KOPT-K1 (cell line): Measurements from ENCODE around the gene ABCG1.
A peak's percentile ranks its signal among the peaks of the same experiment; 100 is the strongest.

Experiments used
- H3K27ac ChIP-seq: fragments of 200-600 bp; sonication (generic); 2 replicates; pipeline ENCODE4 v1.5.1; 2016; ENCODE audit warnings: antibody characterized with exemption, mild to moderate bottlenecking, low read depth, low read length; ENCODE audit not compliant: poor library complexity, severe bottlenecking
- H3K36me3 ChIP-seq: fragments of 200-600 bp; sonication (generic); 2 replicates; pipeline ENCODE4 v1.5.1; 2017; ENCODE audit warnings: antibody characterized with exemption, mild to moderate bottlenecking, low read length, moderate library complexity; ENCODE audit not compliant: insufficient read depth
- H3K9me3 ChIP-seq: fragments of 200-600 bp; sonication (generic); 2 replicates; pipeline ENCODE4 v1.5.1; 2017; ENCODE audit warnings: antibody characterized with exemption, low read length, mild to moderate bottlenecking; ENCODE audit not compliant: insufficient read depth, poor library complexity, severe bottlenecking

ABCG1 gene

DNA sequence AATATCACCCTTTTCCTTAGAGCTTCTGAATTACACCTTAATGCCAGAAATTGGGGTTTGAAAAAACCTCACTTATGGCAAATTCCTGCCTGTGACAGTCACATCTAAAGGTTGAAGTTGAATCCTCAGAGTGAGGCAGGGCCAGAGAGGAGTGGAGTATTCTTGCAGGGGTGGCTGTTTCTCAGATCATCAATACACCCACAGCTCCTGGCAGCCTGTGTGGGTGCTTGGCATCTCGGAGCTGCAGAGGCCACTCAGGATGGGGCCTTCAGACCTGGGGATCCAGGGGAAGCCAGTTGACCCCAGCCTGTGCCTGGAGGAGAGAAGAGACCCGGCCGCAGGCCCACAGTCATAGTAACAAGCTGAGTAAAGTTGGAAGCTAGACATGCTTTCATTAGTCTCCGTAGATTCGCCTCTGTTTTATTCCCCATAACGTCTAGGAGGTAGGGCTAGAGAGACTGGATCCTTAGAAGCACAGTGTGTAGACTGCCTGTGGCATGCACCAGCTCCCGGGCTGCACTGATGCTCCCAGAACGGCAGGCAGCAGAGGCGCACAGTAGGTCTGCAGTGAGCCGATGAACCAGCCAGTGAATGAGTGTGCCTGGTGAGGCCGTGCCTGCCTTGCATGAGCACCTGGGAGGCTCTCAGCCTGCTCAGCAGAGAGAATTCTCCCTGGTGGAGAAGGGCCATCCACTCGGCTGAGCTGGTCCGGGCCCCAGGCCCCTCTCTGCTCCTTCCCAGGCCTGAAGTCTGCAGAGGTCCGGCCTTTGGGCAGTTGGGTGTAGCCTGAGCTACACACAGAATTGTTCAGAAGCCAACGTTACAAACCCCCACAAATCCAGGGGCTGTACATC lies 53.4 kb downstream of the ABCG1 start:
- no peak overlapping the region for H3K27ac ChIP-seq
- H3K9me3 ChIP-seq = no peaks in the 10 kb centered on the region
- peaks cover 14% of the 10 kb centered on the region; the same call in 1 of the 2 replicates for H3K36me3 ChIP-seq

DNA sequence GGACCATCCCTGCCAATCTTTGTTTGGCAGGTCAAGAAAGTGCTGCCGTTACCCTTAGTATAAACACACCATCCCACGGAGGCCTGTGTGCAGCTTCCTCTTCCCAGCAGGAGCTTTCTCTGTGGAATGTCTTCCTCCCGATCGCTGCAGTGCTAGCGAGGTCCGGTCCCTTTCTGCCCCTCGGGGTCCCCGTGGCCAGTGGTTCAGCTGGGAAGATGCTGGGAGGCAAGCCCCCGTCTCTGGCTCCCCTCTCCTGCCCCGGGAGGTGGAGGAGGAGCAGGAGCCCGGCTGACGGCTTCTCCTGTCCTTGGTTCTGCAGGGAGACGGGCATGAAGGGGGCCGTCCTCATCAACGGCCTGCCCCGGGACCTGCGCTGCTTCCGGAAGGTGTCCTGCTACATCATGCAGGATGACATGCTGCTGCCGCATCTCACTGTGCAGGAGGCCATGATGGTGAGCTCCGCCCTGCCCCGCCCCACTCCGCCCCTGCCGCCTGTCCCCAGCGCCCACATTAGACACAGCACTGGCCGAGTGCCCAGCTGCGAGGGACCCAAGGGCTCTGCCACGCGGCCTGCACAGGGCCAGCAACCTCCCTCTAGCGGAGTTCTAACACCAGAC lies 54.2 kb downstream of the ABCG1 start:
- peaks cover 14% of the 10 kb centered on the region; the same call in 1 of the 2 replicates for H3K36me3 ChIP-seq
- H3K27ac ChIP-seq = no peak overlapping the region
- no peaks in the 10 kb centered on the region for H3K9me3 ChIP-seq

DNA sequence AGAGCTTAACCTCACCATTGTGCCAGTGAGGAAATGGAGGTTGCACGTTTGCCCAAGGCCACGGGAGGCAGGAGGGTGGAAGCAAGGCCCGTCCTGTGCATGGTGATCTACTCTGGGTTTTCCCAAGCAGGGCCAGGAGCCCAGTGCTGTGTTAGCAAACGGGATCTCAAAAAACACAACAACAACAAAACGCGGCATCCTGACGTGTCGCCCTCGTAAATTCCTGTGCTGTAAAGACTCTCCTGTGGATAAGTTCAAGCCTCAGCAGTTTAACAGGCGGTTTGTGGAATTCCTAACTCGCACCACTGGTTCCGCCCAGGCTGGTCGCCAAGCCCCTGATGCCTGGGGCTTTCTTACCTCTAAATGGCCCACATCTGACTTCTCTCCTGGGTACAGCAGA lies 57.1 kb downstream of the ABCG1 start:
- Histone ChIP-seq H3K27ac (no peak overlapping the region), H3K36me3 (peaks cover 14% of the 10 kb centered on the region; the same call in 1 of the 2 replicates), H3K9me3 (no peaks in the 10 kb centered on the region)

DNA sequence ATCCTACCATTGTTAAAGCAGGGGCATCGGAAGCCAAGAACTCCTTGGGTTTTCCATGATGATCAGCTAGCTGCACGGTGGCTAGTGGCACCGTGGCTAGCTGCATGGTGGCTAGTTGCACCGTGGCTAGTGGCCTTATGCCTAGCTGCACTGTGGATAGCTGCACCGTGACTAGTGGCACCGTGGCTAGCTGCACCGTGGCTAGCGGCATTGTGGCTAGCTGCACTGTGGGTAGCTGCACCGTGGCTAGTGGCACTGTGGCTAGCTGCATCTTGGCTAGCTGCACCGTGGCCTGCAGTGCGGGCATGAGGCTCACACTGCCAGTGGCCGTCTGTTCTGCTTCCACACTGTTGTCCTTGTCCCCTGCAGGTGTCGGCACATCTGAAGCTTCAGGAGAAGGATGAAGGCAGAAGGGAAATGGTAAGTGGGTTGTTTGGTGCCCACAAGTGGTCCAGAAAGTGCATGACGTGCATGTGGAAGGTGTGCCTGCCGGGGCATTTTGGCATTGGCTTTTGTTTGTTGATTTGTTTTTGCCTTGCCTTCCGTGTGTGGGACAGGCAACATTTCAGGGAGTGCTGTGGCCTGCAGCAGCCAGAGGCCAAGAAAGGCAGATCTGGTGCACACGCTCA lies 57.7 kb downstream of the ABCG1 start:
- H3K27ac ChIP-seq = no peak overlapping the region
- no peaks in the 10 kb centered on the region for H3K9me3 ChIP-seq
- peaks cover 14% of the 10 kb centered on the region; the same call in 1 of the 2 replicates for H3K36me3 ChIP-seq

DNA sequence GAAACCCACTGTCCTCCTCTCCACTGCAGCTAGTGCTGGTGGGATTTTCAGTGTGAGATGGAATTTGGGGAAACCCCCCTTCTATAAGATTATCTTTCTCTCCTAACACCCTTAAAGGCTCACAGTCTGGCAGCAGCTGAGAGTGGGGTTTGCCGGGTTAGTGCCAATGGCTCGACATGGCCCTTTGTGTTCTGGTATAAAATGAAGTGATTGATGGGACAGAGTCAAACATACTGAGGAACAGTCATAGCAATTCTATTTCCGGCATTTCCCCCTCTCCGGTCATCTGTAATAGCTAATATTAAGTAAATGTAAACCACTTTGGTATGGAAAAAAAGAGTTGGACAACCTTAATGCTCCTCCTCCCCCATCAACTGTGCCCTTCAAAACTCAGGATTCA lies 58.7 kb downstream of the ABCG1 start:
- Histone ChIP-seq H3K36me3 (peaks cover 14% of the 10 kb centered on the region; the same call in 1 of the 2 replicates), H3K9me3 (no peaks in the 10 kb centered on the region), H3K27ac (no peak overlapping the region)

DNA sequence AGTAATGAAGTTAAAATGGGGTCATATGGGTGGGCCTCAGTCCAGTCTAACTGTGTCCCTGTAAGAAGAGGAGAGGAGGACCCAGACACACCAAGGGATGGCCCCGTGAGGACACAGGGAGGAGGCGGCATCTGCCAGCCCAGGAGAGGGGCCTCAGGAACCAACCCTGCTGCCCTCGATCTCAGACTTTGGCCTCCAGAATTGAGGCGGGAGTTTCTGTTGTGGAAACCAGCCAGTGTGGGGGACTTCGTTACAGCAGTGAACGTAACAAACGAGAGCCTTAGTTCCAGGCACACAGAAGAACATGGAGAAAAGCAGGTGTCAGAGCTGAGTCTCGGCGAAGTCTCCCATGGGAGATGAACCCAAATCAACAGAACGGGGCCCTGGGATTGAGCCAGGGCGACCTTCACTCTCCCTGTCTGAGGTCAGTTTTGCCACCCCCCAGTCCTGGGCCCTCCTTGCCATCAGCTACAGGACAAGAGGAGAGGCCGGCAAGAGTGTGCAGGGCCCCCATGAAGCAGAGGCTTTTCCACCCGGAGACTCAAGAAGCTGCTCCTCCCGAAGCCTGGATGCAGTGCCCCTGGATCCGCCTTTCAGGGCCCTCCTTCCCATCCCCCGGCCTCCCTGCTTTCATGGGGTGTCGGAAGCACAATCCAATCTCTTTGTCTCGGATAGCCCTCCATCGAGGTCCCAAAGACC lies 59.7 kb downstream of the ABCG1 start:
- Histone ChIP-seq H3K27ac (no peak overlapping the region), H3K9me3 (no peaks in the 10 kb centered on the region), H3K36me3 (peaks cover 14% of the 10 kb centered on the region; the same call in 1 of the 2 replicates)

DNA sequence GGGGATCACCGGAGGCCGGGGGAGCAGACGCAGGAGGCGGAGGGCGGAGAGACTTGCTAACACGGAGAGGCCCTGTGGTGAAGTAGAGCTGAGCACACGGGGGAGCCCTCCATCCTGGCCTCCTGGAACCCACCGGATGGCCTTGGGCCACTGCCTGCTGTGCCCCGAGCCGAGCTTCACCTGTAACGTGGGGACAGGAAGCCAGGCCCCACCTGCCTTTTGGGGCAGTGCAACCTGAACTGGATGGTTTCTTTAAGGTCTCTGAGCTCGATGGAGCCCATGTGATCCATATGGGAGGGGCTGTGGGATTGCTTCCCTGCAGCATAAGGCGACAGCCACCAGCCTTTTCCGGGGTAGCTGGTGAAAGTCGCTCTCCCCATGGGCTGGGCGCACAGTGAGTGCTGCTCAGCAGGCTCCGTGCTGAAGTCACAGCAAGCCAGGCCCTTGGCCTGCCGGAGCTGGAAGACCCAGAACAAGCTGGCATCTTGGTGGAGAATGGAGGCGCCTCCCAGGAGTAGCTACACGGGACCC lies 60.5 kb downstream of the ABCG1 start:
- Histone ChIP-seq H3K27ac (no peak overlapping the region), H3K36me3 (peaks cover 14% of the 10 kb centered on the region; the same call in 1 of the 2 replicates)

DNA sequence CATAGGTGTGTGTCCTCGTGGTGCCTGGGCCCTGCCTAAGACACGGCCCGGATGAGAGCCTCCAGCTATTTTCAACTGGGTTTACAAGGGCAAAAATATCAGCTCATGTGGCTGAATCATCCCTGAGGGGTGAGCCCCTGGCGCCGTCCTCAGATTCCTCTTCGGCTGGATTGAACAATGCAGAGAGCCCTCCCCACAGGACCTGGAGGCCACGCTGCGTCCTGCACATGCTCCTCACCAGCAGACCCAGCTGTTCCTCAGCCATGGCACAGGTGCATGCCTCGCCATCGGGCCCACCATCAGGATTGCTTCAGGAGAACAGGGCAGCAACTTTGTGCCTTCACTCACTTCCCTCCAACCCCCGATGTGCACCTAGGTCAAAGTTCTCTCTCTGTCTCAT lies 60.9 kb downstream of the ABCG1 start:
- Histone ChIP-seq H3K27ac (no peak overlapping the region), H3K36me3 (peaks cover 14% of the 10 kb centered on the region; the same call in 1 of the 2 replicates), H3K9me3 (no peaks in the 10 kb centered on the region)

More for the DNA sequence above, 60.5 kb downstream of the ABCG1 start:
- no peaks in the 10 kb centered on the region for H3K9me3 ChIP-seq

DNA sequence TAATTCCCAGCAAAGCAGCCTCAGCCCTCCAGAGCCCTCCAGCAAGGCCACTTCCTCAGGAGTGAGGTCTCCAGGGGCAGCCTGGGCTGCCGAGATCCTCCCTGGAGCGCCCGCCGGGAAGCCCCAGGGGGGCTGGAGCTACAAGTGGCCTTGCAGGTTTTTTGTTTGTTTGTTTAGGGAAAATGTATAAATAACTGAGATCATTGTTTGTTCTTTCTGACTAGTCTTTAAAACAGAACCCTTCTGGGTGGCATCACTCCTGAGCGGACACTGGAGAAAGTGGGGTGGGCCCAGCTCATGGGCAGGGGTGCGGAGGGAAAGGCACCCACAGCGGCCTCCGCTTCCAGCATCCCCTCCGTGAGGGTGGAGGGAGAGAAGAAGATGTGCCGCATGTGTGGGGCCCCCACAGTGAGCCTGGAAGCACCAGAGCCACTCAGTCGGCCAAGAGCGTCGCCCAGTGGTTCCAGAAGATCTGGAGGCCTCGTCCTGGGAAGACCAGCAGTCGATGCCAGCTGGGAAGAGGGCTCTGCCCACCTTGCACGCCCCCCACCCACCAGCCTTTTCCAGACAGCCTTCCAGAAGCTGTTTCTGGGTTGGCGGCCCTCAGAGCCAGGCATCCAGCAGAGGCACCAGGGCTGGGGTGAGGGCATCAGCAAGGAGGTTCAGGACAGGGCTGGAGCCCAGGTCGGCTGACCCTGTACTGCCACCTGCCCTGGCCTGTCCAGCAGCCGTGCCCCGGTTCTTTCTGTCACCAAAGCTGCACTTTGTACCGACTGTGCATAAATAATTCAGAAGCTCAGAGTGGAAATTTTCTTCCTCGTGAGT lies 61.6 kb downstream of the ABCG1 start:
- peaks cover 9% of the 10 kb centered on the region; the same call in 1 of the 2 replicates for H3K36me3 ChIP-seq
- no peak overlapping the region for H3K27ac ChIP-seq
- H3K9me3 ChIP-seq = no peaks in the 10 kb centered on the region

DNA sequence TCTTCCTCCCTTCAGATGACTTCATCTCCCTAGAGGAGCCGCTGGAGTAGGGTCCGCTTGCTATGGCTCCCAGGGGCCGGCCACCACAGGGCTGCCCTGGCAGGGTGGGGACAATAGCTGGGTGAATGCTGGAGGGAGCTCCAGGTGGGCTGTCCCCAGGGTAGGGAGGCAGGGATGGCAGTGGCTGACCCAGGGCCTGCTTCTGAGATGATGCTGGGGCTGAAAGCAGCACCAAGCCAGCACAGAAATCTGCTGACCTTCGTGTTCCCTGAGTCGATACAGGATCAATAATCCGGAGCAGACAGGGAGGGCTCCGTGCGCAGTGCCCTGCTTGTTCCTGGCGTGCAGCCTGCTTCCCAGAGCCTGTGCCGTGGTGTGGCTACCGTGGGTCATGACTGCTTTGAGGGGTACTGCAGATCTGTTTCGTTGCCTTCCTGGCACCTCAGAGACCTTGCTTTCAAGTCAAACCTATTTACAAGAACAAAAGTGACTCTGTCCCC lies 62.3 kb downstream of the ABCG1 start:
- Histone ChIP-seq H3K27ac (no peak overlapping the region), H3K9me3 (no peaks in the 10 kb centered on the region), H3K36me3 (peaks cover 7% of the 10 kb centered on the region; the same call in 1 of the 2 replicates)

DNA sequence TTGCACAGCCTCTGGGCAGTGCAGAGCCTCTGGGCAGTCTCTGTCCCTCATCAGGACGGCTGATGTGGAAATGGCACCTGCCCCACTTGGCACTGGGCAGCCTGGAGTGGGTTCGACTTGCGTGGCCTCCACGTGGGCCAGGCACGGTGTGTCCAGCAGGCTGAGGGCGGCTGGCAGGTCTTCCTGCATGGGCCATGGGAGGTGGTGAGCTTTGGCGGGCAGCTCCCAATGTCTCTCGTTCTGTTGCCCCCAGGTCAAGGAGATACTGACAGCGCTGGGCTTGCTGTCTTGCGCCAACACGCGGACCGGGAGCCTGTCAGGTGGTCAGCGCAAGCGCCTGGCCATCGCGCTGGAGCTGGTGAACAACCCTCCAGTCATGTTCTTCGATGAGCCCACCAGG lies 63.1 kb downstream of the ABCG1 start:
- H3K27ac ChIP-seq = no peak overlapping the region

DNA sequence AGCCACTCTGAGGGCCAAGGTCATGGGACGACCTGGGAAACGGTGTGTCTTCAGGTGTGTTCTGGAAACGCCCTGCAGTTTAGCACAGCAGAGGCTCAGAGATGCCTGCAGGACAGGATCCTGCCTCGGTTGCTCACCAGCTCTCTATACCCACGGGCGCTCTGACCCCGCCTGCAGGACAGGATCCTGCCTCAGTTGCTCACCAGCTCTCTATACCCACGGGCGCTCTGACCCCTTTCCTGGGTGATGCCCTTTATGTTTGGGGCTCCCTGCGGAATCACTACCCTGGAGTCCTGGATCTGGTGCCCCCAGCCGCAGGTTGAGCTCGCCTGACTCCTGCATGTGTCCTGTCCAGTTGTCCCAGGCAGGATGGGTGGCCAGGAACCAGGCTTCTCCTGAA lies 63.8 kb downstream of the ABCG1 start:
- H3K9me3 ChIP-seq = no peaks in the 10 kb centered on the region
- no peak overlapping the region for H3K27ac ChIP-seq
- H3K36me3 ChIP-seq = peaks cover 2% of the 10 kb centered on the region; the same call in 1 of the 2 replicates

More for the DNA sequence above, 63.1 kb downstream of the ABCG1 start:
- Histone ChIP-seq H3K36me3 (peaks cover under 1% of the 10 kb centered on the region; the same call in 1 of the 2 replicates), H3K9me3 (no peaks in the 10 kb centered on the region)

DNA sequence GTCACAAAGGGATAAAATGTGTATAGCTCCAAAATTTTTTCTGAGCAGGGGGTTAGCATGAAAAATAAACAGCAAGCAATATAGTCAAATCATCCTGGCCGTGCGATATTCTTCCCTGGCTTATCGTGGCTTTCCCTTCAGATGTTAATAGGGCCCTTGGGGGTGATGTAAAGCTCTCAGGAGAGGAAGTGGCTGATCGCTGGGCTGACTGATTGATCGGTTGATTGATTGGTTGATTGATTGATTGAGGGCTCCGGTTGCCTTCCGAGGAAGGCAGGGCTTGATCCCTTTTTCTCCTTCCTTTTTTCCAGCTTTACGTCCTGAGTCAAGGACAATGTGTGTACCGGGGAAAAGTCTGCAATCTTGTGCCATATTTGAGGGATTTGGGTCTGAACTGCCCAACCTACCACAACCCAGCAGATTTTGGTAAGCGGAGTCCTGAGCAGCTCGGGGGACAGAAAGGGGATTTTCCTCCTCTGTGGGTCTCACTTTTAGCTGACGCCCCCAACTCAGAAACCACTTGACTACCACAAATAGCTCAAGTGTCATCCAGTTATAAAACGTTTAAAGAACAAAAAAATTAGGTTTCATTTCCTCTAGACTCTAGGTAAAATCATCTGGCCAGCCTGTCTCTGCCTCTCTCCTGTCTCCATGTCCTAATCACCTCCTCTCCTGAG lies 66.8 kb downstream of the ABCG1 start:
- H3K36me3 ChIP-seq = peaks cover 18% of the 10 kb centered on the region; the same call in 1 of the 2 replicates
- peak overlapping the region; percentile 56 for H3K27ac ChIP-seq
- H3K9me3 ChIP-seq = no peaks in the 10 kb centered on the region
